ENCODE data around the gene CCS.

CCS gene

DNA sequence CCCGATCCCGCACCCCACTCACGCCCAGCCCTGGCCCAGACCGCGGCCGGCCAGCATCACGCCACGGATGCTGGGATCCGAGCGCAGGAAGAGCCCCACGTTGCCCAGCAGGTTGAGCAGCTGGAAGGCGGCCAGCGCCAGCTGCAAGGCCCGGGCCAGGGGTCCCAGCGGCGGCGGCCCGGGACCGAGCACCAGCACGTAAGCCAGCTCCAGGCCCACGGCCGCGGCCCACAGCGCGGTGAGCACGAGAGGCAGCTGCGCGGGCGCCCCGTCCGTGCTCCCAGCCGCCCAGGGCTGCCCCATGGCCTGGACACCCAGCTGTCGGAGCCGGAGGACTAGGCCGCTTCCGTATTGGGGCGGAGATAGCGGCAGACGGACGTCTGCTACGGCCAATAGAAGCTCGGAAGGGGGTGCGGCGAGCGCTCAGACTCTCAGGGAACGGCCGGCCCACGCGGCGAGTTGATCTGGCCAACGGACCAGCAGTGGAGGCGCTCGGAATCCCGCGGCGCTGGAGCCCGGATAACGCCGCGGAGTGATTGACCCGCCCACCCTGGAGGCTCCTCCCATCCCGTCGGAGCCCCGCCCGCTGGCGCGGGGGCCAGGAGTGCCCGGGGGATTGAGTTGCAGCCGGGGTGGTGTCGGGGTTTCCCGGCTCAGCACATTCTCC is 47.2 kb upstream of the CCS start, which contains the start of gene ZDHHC24:
Gene ZDHHC24 (minus strand): TSS at position 348 of the 667 bp plus-strand sequence. CDS start 45 bp downstream, at position 303.
- peaks cover 5 to 7% of the 10 kb centered on the region in 2 experiments for H3K36me3 ChIP-seq (ENCODE audit: control insufficient read depth in 1 of 2, insufficient read depth in 2 of 2, low read length in 2 of 2)
- peaks cover 3 to 5% of the 10 kb centered on the region in 2 experiments for H3K4me1 ChIP-seq (ENCODE audit: control insufficient read depth in 1 of 2, insufficient read depth in 2 of 2, low read length in 2 of 2)
- H3K4me3 ChIP-seq (ENCODE audit: low read depth, low read length) = peak within 1 kb of the TSS; percentile 92
- peak within 1 kb of the TSS; percentile 71 for H4K12ac ChIP-seq (ENCODE audit: low read depth, low read length)
- peak within 1 kb of the TSS; percentile 85 for H3K18ac ChIP-seq (ENCODE audit: low read length)
- H3K79me2 ChIP-seq (ENCODE audit: control insufficient read depth, insufficient read depth, low read length, poor library complexity) = peaks cover 5% of the 10 kb centered on the region
- H3K27ac ChIP-seq (ENCODE audit: low read depth, low read length) = no peak within 1 kb of the TSS
- H3K27me3 ChIP-seq (ENCODE audit: insufficient read depth, low read length) = no peaks in the 10 kb centered on the region
- peaks cover 2% of the 10 kb centered on the region for H3K9me3 ChIP-seq (ENCODE audit: insufficient read depth, low read depth, low read length)
- H2BK5ac ChIP-seq (ENCODE audit: low read depth, low read length, poor library complexity) = peak within 1 kb of the TSS; percentile 42
- WGBS (ENCODE audit: extremely low coverage, insufficient coverage, insufficient read length) = no CpG with 5 or more reads among the region's 71 CpGs
- H3K4me2 ChIP-seq (ENCODE audit: low read length) = peak within 1 kb of the TSS; percentile 79
- H4K91ac ChIP-seq (ENCODE audit: low read depth, low read length) = peak within 1 kb of the TSS; percentile 80
- no peak within 1 kb of the TSS for H2AK5ac ChIP-seq (ENCODE audit: low read length)
- peak within 1 kb of the TSS; percentile 29 for H3K4ac ChIP-seq (ENCODE audit: low read depth, low read length)
- H3K23ac ChIP-seq (ENCODE audit: low read length) = no peak within 1 kb of the TSS
- peak within 1 kb of the TSS; percentile 82 for H2BK120ac ChIP-seq (ENCODE audit: insufficient read depth, low read length, poor library complexity)
- peak within 1 kb of the TSS; percentile 88 for H3K14ac ChIP-seq (ENCODE audit: low read length)
- H3K79me1 ChIP-seq (ENCODE audit: low read length) = peaks cover 7% of the 10 kb centered on the region
- DNase-seq = peak; percentile 98 to 99
- H2BK12ac ChIP-seq (ENCODE audit: low read length) = no peak within 1 kb of the TSS
- H3K9ac ChIP-seq (ENCODE audit: low read length) = peak within 1 kb of the TSS; percentile 70
- peak within 1 kb of the TSS; percentile 92 for H2AFZ ChIP-seq (ENCODE audit: insufficient read depth, low read length, poor library complexity)
- H4K8ac ChIP-seq (ENCODE audit: low read depth, low read length) = peak within 1 kb of the TSS; percentile 95

DNA sequence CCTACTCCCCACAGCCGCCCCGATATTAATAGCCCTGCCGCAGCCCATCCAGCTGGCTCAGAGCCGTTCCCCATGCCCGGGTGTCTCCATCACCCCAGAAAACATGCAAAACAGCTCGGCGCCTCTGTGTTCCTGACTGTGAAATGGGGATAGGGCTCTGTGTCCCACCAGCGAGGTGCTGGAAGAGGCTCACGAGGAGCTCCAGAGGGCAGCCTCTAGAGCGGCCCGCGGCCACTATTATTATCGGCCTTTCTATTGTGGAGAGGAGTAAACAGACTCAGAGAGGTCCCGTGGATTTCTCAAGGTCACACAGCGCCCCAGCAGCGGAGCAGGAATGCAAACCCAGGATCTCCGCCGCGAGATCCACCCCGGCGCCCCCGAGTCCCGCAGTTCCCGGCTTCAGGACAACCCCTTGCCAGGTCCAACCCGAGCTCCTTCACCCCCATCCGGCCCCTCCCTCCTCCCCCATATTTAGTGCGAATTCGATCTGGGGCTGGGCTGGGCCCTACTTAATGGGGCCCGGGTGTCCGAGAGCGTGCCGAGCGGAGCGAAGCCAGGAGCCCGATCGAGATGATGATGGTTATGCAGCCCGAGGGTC is 46.5 kb upstream of the CCS start, which contains the start of gene ACTN3:
Gene ACTN3 (plus strand): TSS at position 536 of the 598 bp plus-strand sequence. CDS start 35 bp downstream, at position 571.
- Histone ChIP-seq H2BK5ac (ENCODE audit: low read depth, low read length, poor library complexity) (peak within 1 kb of the TSS; percentile 42), H3K9me3 (ENCODE audit: insufficient read depth, low read depth, low read length) (peaks cover 2% of the 10 kb centered on the region), H3K79me1 (ENCODE audit: low read length) (peaks cover 7% of the 10 kb centered on the region), H4K8ac (ENCODE audit: low read depth, low read length) (peak within 1 kb of the TSS; percentile 95), H3K4me3 (ENCODE audit: low read depth, low read length) (peak within 1 kb of the TSS; percentile 92), H3K27ac (ENCODE audit: low read depth, low read length) (no peak within 1 kb of the TSS), H3K23ac (ENCODE audit: low read length) (no peak within 1 kb of the TSS), H3K4me2 (ENCODE audit: low read length) (peak within 1 kb of the TSS; percentile 79), H2AFZ (ENCODE audit: insufficient read depth, low read length, poor library complexity) (peak within 1 kb of the TSS; percentile 92), H3K79me2 (ENCODE audit: control insufficient read depth, insufficient read depth, low read length, poor library complexity) (peaks cover 5% of the 10 kb centered on the region), H3K27me3 (ENCODE audit: insufficient read depth, low read length) (no peaks in the 10 kb centered on the region), H3K14ac (ENCODE audit: low read length) (peak within 1 kb of the TSS; percentile 88), H2BK12ac (ENCODE audit: low read length) (no peak within 1 kb of the TSS), H4K91ac (ENCODE audit: low read depth, low read length) (peak within 1 kb of the TSS; percentile 80), H3K9ac (ENCODE audit: low read length) (peak within 1 kb of the TSS; percentile 70), H3K36me3 (ENCODE audit: control insufficient read depth in 1 of 2, insufficient read depth in 2 of 2, low read length in 2 of 2) (peaks cover 4 to 7% of the 10 kb centered on the region in 2 experiments), H2BK120ac (ENCODE audit: insufficient read depth, low read length, poor library complexity) (peak within 1 kb of the TSS; percentile 82), H3K4ac (ENCODE audit: low read depth, low read length) (peak within 1 kb of the TSS; percentile 29), H3K4me1 (ENCODE audit: control insufficient read depth in 1 of 2, insufficient read depth in 2 of 2, low read length in 2 of 2) (peaks cover 3 to 5% of the 10 kb centered on the region in 2 experiments), H4K12ac (ENCODE audit: low read depth, low read length) (peak within 1 kb of the TSS; percentile 71), H2AK5ac (ENCODE audit: low read length) (no peak within 1 kb of the TSS), H3K18ac (ENCODE audit: low read length) (peak within 1 kb of the TSS; percentile 85)
- peak; percentile 4 to 33 for DNase-seq
- WGBS (ENCODE audit: extremely low coverage, insufficient coverage, insufficient read length) = no CpG with 5 or more reads among the region's 37 CpGs

DNA sequence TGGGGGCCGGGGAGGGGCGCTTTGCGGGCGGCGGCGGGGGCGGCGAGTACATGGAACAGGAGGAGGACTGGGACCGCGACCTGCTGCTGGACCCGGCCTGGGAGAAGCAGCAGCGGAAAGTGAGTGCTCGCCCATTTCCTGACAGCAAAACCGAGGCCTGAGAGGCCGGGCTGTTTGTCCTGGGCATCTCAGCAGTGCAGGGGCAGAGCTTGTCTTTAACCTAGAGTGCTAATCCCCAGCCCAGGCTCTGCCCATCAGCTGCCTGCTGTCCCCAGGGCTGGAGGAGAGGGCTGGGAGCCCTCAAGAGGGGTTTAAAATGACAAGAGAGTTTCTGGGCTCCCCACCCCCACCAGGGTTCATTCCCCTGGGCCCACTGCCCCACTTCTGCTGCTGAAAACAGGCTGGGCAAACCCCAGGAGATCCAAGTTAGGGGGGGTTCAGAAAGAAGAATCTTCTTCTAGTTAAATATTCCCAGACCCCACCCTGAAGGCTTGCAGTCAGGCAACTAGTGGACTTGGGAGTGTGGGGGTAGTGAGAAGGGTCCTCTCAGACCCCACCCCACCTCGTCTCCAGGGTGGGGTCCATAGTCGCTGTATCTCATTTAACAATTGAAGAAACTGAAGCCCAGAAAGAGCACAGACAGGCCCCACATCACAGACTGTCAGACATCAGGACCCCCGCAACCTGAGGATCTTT is 45.9 kb upstream of the CCS start:
- no peaks in the 10 kb centered on the region for H3K27me3 ChIP-seq (ENCODE audit: insufficient read depth, low read length)
- H3K79me2 ChIP-seq (ENCODE audit: control insufficient read depth, insufficient read depth, low read length, poor library complexity) = peaks cover 5% of the 10 kb centered on the region
- no peak overlapping the region for H3K27ac ChIP-seq (ENCODE audit: low read depth, low read length)
- no peak overlapping the region for H3K18ac ChIP-seq (ENCODE audit: low read length)
- no peak overlapping the region for H3K14ac ChIP-seq (ENCODE audit: low read length)
- H3K4me2 ChIP-seq (ENCODE audit: low read length) = peak overlapping the region; percentile 79
- no peak overlapping the region for H4K12ac ChIP-seq (ENCODE audit: low read depth, low read length)
- WGBS (ENCODE audit: extremely low coverage, insufficient coverage, insufficient read length) = no CpG with 5 or more reads among the region's 18 CpGs
- no peak overlapping the region for H2BK12ac ChIP-seq (ENCODE audit: low read length)
- H3K36me3 ChIP-seq (ENCODE audit: control insufficient read depth in 1 of 2, insufficient read depth in 2 of 2, low read length in 2 of 2) = peaks cover 0 to 6% of the 10 kb centered on the region in 2 experiments
- H3K4me3 ChIP-seq (ENCODE audit: low read depth, low read length) = no peak overlapping the region
- H4K8ac ChIP-seq (ENCODE audit: low read depth, low read length) = peak overlapping the region; percentile 22
- H3K9me3 ChIP-seq (ENCODE audit: insufficient read depth, low read depth, low read length) = peaks cover 2% of the 10 kb centered on the region
- H3K4ac ChIP-seq (ENCODE audit: low read depth, low read length) = no peak overlapping the region
- H3K79me1 ChIP-seq (ENCODE audit: low read length) = peaks cover 7% of the 10 kb centered on the region
- DNase-seq = peak in 1 of 2 donors; percentile 33
- H2AFZ ChIP-seq (ENCODE audit: insufficient read depth, low read length, poor library complexity) = no peak overlapping the region
- no peak overlapping the region for H2BK120ac ChIP-seq (ENCODE audit: insufficient read depth, low read length, poor library complexity)
- H3K4me1 ChIP-seq (ENCODE audit: control insufficient read depth in 1 of 2, insufficient read depth in 2 of 2, low read length in 2 of 2) = peaks cover 3 to 5% of the 10 kb centered on the region in 2 experiments
- H3K23ac ChIP-seq (ENCODE audit: low read length) = no peak overlapping the region
- H4K91ac ChIP-seq (ENCODE audit: low read depth, low read length) = no peak overlapping the region
- H2AK5ac ChIP-seq (ENCODE audit: low read length) = no peak overlapping the region
- no peak overlapping the region for H3K9ac ChIP-seq (ENCODE audit: low read length)
- H2BK5ac ChIP-seq (ENCODE audit: low read depth, low read length, poor library complexity) = no peak overlapping the region

DNA sequence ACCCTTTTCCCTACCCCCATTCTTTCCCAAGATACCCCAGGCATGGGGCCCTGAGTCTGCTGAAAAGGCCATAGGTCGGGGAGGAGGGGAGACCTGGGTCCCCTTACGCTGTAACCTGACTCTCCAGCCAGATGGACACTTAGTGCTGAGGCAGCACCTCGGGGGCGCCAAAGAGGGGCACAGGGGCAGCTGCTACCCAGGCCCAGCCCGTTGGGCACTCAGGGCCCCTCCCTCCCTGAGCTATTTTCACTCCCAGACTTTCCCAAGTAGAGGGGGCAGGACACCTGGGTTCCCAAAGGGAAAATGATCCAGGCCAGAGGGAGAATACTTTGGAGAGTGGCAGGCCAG is 45.3 kb upstream of the CCS start:
- H4K12ac ChIP-seq (ENCODE audit: low read depth, low read length) = no peak overlapping the region
- H3K36me3 ChIP-seq (ENCODE audit: control insufficient read depth in 1 of 2, insufficient read depth in 2 of 2, low read length in 2 of 2) = peaks cover 0 to 2% of the 10 kb centered on the region in 2 experiments
- H3K23ac ChIP-seq (ENCODE audit: low read length) = no peak overlapping the region
- no peak overlapping the region for H3K4me2 ChIP-seq (ENCODE audit: low read length)
- peaks cover 5% of the 10 kb centered on the region for H3K79me2 ChIP-seq (ENCODE audit: control insufficient read depth, insufficient read depth, low read length, poor library complexity)
- no peak for DNase-seq
- peaks cover 7% of the 10 kb centered on the region for H3K79me1 ChIP-seq (ENCODE audit: low read length)
- no peak overlapping the region for H2BK120ac ChIP-seq (ENCODE audit: insufficient read depth, low read length, poor library complexity)
- no peak overlapping the region for H2BK5ac ChIP-seq (ENCODE audit: low read depth, low read length, poor library complexity)
- no peak overlapping the region for H4K91ac ChIP-seq (ENCODE audit: low read depth, low read length)
- peaks cover 3 to 5% of the 10 kb centered on the region in 2 experiments for H3K4me1 ChIP-seq (ENCODE audit: control insufficient read depth in 1 of 2, insufficient read depth in 2 of 2, low read length in 2 of 2)
- no peak overlapping the region for H3K14ac ChIP-seq (ENCODE audit: low read length)
- no peak overlapping the region for H4K8ac ChIP-seq (ENCODE audit: low read depth, low read length)
- no peaks in the 10 kb centered on the region for H3K27me3 ChIP-seq (ENCODE audit: insufficient read depth, low read length)
- H3K4me3 ChIP-seq (ENCODE audit: low read depth, low read length) = no peak overlapping the region
- H3K4ac ChIP-seq (ENCODE audit: low read depth, low read length) = no peak overlapping the region
- H3K18ac ChIP-seq (ENCODE audit: low read length) = no peak overlapping the region
- peaks cover 2% of the 10 kb centered on the region for H3K9me3 ChIP-seq (ENCODE audit: insufficient read depth, low read depth, low read length)
- no peak overlapping the region for H3K9ac ChIP-seq (ENCODE audit: low read length)
- H2AK5ac ChIP-seq (ENCODE audit: low read length) = no peak overlapping the region
- no peak overlapping the region for H2BK12ac ChIP-seq (ENCODE audit: low read length)
- H3K27ac ChIP-seq (ENCODE audit: low read depth, low read length) = no peak overlapping the region
- no peak overlapping the region for H2AFZ ChIP-seq (ENCODE audit: insufficient read depth, low read length, poor library complexity)
- WGBS (ENCODE audit: extremely low coverage, insufficient coverage, insufficient read length) = no CpG with 5 or more reads among the region's 5 CpGs
